ENCODE results near the gene MTHFD2L. TPM values are rescaled to one million over a fixed set of nuclear protein-coding genes. Genes with fewer than 3 reads are reported as not detected.

Gene MTHFD2L
- total RNA-seq, 1 experiment from 2014 or later = 24.1 TPM

DNA sequence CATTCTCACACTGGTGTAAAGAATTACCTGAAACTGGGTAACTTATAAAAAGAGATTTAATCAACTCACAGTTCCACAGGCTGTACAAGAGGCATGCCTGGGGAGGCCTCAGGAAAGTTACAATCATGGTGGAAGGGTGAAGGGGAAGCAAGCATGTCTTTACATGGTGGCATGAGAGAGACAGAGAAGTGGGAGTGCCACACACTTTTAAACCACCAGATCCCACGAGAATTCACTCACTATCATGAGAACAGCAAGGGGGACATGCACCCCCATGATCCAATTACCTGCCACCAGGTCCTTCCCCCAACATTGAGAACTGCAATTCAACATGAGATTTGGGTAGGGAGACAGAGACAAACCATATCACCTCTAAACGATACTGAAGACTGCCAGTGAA lies 173.3 kb downstream of the MTHFD2L start:
- CTCF ChIA-PET = no interaction called here

DNA sequence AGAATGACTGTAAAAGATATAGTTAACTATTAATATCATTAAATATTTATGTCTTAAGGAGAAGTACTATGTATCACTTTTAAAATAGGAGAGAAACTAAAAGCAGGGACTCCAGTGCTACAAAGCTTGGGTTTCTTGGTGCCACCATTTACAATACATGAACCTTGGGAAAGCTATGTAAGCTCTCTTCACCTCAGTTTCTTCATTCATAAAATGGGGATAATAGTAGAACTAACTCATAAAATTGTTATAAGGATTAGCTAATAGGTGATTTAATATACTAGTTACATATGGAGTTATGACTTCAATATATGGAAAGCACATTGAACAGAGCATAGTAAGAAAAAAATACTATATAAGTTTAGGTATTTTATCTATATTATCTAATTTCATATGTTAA lies 174.0 kb downstream of the MTHFD2L start:
- no peaks in the 10 kb centered on the region for H3K27me3 Mint-ChIP-seq (ENCODE audit: unreplicated experiment)
- CTCF ChIA-PET = interaction anchor here (0.5 kb wide), 1 partner anchor 113 kb away, joined by 3 read pairs; the partner anchor contains the start of gene AREG

More for the DNA sequence above, 173.3 kb downstream of the MTHFD2L start:
- intact Hi-C loops (cut with micrococcal nuclease; ENCODE audit: unreplicated experiment) = no loop called here
- no peak for DNase-seq
- Mint-ChIP-seq H3K9me3 (ENCODE audit: low read depth, unreplicated experiment) (peaks cover 2% of the 10 kb centered on the region), H3K27me3 (ENCODE audit: unreplicated experiment) (no peaks in the 10 kb centered on the region), H3K27ac (ENCODE audit: unreplicated experiment) (no peak overlapping the region), H3K4me3 (ENCODE audit: low read depth, unreplicated experiment) (no peak overlapping the region), H3K36me3 (ENCODE audit: insufficient read depth, unreplicated experiment) (no peaks in the 10 kb centered on the region), H3K4me1 (ENCODE audit: low read depth, unreplicated experiment) (no peaks in the 10 kb centered on the region)
- TF ChIP-seq, protein P1, sequence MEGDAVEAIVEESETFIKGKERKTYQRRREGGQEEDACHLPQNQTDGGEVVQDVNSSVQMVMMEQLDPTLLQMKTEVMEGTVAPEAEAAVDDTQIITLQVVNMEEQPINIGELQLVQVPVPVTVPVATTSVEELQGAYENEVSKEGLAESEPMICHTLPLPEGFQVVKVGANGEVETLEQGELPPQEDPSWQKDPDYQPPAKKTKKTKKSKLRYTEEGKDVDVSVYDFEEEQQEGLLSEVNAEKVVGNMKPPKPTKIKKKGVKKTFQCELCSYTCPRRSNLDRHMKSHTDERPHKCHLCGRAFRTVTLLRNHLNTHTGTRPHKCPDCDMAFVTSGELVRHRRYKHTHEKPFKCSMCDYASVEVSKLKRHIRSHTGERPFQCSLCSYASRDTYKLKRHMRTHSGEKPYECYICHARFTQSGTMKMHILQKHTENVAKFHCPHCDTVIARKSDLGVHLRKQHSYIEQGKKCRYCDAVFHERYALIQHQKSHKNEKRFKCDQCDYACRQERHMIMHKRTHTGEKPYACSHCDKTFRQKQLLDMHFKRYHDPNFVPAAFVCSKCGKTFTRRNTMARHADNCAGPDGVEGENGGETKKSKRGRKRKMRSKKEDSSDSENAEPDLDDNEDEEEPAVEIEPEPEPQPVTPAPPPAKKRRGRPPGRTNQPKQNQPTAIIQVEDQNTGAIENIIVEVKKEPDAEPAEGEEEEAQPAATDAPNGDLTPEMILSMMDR (IDR thresholded peaks at IDR 0.05; ENCODE audit: unreplicated experiment) = no peak
- no TSS peak for BruUV-seq (replicated peaks)

GRCh38 chr4:74334636-74335035 lies 176.7 kb downstream of the MTHFD2L start:
- no peaks in the 10 kb centered on the region for H3K4me1 Mint-ChIP-seq (ENCODE audit: low read depth, unreplicated experiment)
- DNase-seq = no peak
- TF ChIP-seq, protein P1 (IDR thresholded peaks at IDR 0.05; ENCODE audit: unreplicated experiment) = no peak
- CTCF ChIA-PET = no interaction called here
- intact Hi-C loops (cut with micrococcal nuclease; ENCODE audit: unreplicated experiment) = no loop called here
- peaks cover 2% of the 10 kb centered on the region for H3K9me3 Mint-ChIP-seq (ENCODE audit: low read depth, unreplicated experiment)
- H3K36me3 Mint-ChIP-seq (ENCODE audit: insufficient read depth, unreplicated experiment) = no peaks in the 10 kb centered on the region
- no peak overlapping the region for H3K4me3 Mint-ChIP-seq (ENCODE audit: low read depth, unreplicated experiment)
- no TSS peak for BruUV-seq (replicated peaks)
- no peak overlapping the region for H3K27ac Mint-ChIP-seq (ENCODE audit: unreplicated experiment)
- no peaks in the 10 kb centered on the region for H3K27me3 Mint-ChIP-seq (ENCODE audit: unreplicated experiment)

More for the DNA sequence above, 174.0 kb downstream of the MTHFD2L start:
- Mint-ChIP-seq H3K36me3 (ENCODE audit: insufficient read depth, unreplicated experiment) (no peaks in the 10 kb centered on the region), H3K27ac (ENCODE audit: unreplicated experiment) (no peak overlapping the region), H3K4me1 (ENCODE audit: low read depth, unreplicated experiment) (no peaks in the 10 kb centered on the region), H3K4me3 (ENCODE audit: low read depth, unreplicated experiment) (no peak overlapping the region), H3K9me3 (ENCODE audit: low read depth, unreplicated experiment) (peaks cover 2% of the 10 kb centered on the region)
- no peak for DNase-seq
- BruUV-seq (replicated peaks) = no TSS peak
- TF ChIP-seq, protein P1 (IDR thresholded peaks at IDR 0.05; ENCODE audit: unreplicated experiment) = no peak
- intact Hi-C loops (cut with micrococcal nuclease; ENCODE audit: unreplicated experiment) = no loop called here

- Mint-ChIP-seq H3K27me3 (ENCODE audit: unreplicated experiment) (no peaks in the 10 kb centered on the region), H3K27ac (ENCODE audit: unreplicated experiment) (no peak overlapping the region), H3K4me3 (ENCODE audit: low read depth, unreplicated experiment) (no peak overlapping the region), H3K4me1 (ENCODE audit: low read depth, unreplicated experiment) (no peaks in the 10 kb centered on the region), H3K9me3 (ENCODE audit: low read depth, unreplicated experiment) (peaks cover 2% of the 10 kb centered on the region), H3K36me3 (ENCODE audit: insufficient read depth, unreplicated experiment) (no peaks in the 10 kb centered on the region)
- intact Hi-C loops (cut with micrococcal nuclease; ENCODE audit: unreplicated experiment) = no loop called here
- BruUV-seq (replicated peaks) = no TSS peak
- TF ChIP-seq, protein P1 (IDR thresholded peaks at IDR 0.05; ENCODE audit: unreplicated experiment) = no peak
- DNase-seq = no peak
- CTCF ChIA-PET = no interaction called here
Measured at GRCh38 chr4:74335341-74336021, 177.6 kb downstream of the MTHFD2L start.

Measured in Calu3 (cell line).